Endothelial cell of umbilical vein (primary cell): ENCODE measurements around the gene CHD9NB. TPM values are rescaled to one million over a fixed set of nuclear protein-coding genes. Genes with fewer than 3 reads are reported as not detected.
A peak's percentile ranks its signal among the peaks of the same experiment; 100 is the strongest.

Source experiments
- BruUV-seq: library from RNA; stranded (reverse); fragments of 400-500 nt; replicated peaks from 2 replicates; lab custom pipeline; 2021; lab: Mats Ljungman, UMichigan
- CTCF ChIA-PET: fragments of 300-600, 350-600 bp; sonication (Branson Sonifier 250); formaldehyde crosslinking; loops from one replicate; lab custom pipeline; 2021; ENCODE audit warnings: antibody characterized with exemption, inconsistent platforms; lab: Charles Lee
- POLR2A ChIA-PET: fragments of 300-600, 350-600 bp; sonication (Branson Sonifier 250); formaldehyde crosslinking; loops from one replicate; lab custom pipeline; 2021; ENCODE audit warnings: antibody characterized with exemption, inconsistent platforms; lab: Charles Lee
- DNase-seq: peaks from one replicate; pipeline ENCODE4 v3.0.0-alpha.2; 2011; ENCODE audit warnings: low read depth, low spot score
- FAIRE-seq: peaks from 2 replicates; lab custom pipeline; 2011; peaks lifted over from hg19 to GRCh38; lab: Jason Lieb, UNC
- H2AFZ ChIP-seq: 2 replicates; pipeline ENCODE4 v1.6.0; 2012; ENCODE audit warnings: low read depth, low read length, control low read depth, inconsistent platforms
- H3K27ac ChIP-seq: 2 replicates; pipeline ENCODE4 v1.5.1; 2011; ENCODE audit warnings: low read depth, mild to moderate bottlenecking, control low read depth, low read length, moderate library complexity; ENCODE audit not compliant: insufficient read depth
- H3K27me3 ChIP-seq, 2 experiments: 2 replicates each; pipeline versions ENCODE4 v1.6.0 to v1.6.1; 2011; ENCODE audit warnings: low read length in 2 of 2, mixed read lengths in 1 of 2; ENCODE audit not compliant: control insufficient read depth in 2 of 2, insufficient read depth in 2 of 2
- H3K36me3 ChIP-seq, 2 experiments: 2 replicates in 1 of 2; 3 replicates in 1 of 2; pipeline ENCODE4 v1.5.1; 2011; ENCODE audit warnings: low read length in 2 of 2, mild to moderate bottlenecking in 1 of 2, moderate library complexity in 1 of 2; ENCODE audit not compliant: control insufficient read depth in 2 of 2, insufficient read depth in 2 of 2; ENCODE audit errors: extremely low read depth in 1 of 2
- H3K4me1 ChIP-seq: 3 replicates; pipeline ENCODE4 v1.5.1; 2011; ENCODE audit warnings: mild to moderate bottlenecking, low read length; ENCODE audit not compliant: control insufficient read depth, insufficient read depth; ENCODE audit errors: extremely low read depth
- H3K4me2 ChIP-seq: 2 replicates; pipeline ENCODE4 v1.6.1; 2011; ENCODE audit warnings: low read length, control low read depth, mixed read lengths; ENCODE audit not compliant: insufficient read depth
- H3K4me3 ChIP-seq, 3 experiments: fragments of 200-600 bp in 1 of 3; sonication (generic), shearing (Covaris generic) in 1 of 3; replicated peaks in 1 of 3; 2 replicates each; pipeline ENCODE4 v1.5.1; 2011 to 2016; ENCODE audit warnings: control low read depth in 3 of 3, low read length in 3 of 3, mild to moderate bottlenecking in 2 of 3, inconsistent platforms in 1 of 3, low read depth in 1 of 3, moderate library complexity in 1 of 3; ENCODE audit not compliant: insufficient read depth in 1 of 3
- H3K79me2 ChIP-seq: 2 replicates; pipeline ENCODE4 v1.6.0; 2012; ENCODE audit warnings: low read length, inconsistent platforms; ENCODE audit not compliant: control insufficient read depth, insufficient read depth
- H3K9ac ChIP-seq: replicated peaks from 2 replicates; pipeline ENCODE3; 2011; ENCODE audit warnings: low read length, control low read depth; ENCODE audit not compliant: insufficient read depth; ENCODE audit errors: extremely low read depth
- H3K9me1 ChIP-seq: replicated peaks from 3 replicates; pipeline ENCODE4 v1.6.0; 2011; ENCODE audit warnings: mild to moderate bottlenecking, low read length; ENCODE audit not compliant: control insufficient read depth, insufficient read depth; ENCODE audit errors: extremely low read depth
- H3K9me3 ChIP-seq: replicated peaks from 2 replicates; pipeline ENCODE4 v1.5.1; 2012; ENCODE audit warnings: low read length, inconsistent platforms; ENCODE audit not compliant: control insufficient read depth, insufficient read depth
- H4K20me1 ChIP-seq: replicated peaks from 2 replicates; pipeline ENCODE3; 2011; ENCODE audit warnings: mild to moderate bottlenecking, low read length; ENCODE audit not compliant: control insufficient read depth, insufficient read depth; ENCODE audit errors: extremely low read depth
- CTCF ChIP-seq, 2 donors: IDR thresholded peaks; 1 replicate in 1 of 2; 2 replicates in 1 of 2; pipeline ENCODE4 v1.5.1; 2011; ENCODE audit warnings: low read length in 2 of 2, mild to moderate bottlenecking in 2 of 2, moderate library complexity in 2 of 2, control low read depth in 1 of 2, inconsistent platforms in 1 of 2, low read depth in 1 of 2; ENCODE audit not compliant: insufficient read depth in 1 of 2; ENCODE audit errors: extremely low read depth in 1 of 2
- EZH2 ChIP-seq: IDR thresholded peaks from 2 replicates; pipeline ENCODE4 v1.6.1; 2012; ENCODE audit warnings: borderline replicate concordance, low read depth, mild to moderate bottlenecking, moderate library complexity, low read length, inconsistent platforms; ENCODE audit not compliant: severe bottlenecking
- FOS ChIP-seq: IDR thresholded peaks from 2 replicates; pipeline ENCODE4 v1.6.1; 2011; ENCODE audit warnings: mild to moderate bottlenecking, low read length, moderate library complexity, borderline replicate concordance; ENCODE audit not compliant: insufficient read depth
- GATA2 ChIP-seq: IDR thresholded peaks from 2 replicates; pipeline ENCODE4 v1.7.0; 2011; ENCODE audit warnings: low read depth, mild to moderate bottlenecking, moderate library complexity, mixed read lengths, low read length; ENCODE audit not compliant: insufficient read length, insufficient read depth
- JUN ChIP-seq: IDR thresholded peaks from 2 replicates; pipeline ENCODE4 v1.6.1; 2011; ENCODE audit warnings: borderline replicate concordance, low read depth; ENCODE audit not compliant: insufficient read length, insufficient read depth
- MAX ChIP-seq: IDR thresholded peaks from 2 replicates; pipeline ENCODE4 v1.6.1; 2011; ENCODE audit not compliant: insufficient read depth, insufficient read length
- MYC ChIP-seq: IDR thresholded peaks from one replicate; pipeline ENCODE4 v1.6.1; 2011; ENCODE audit warnings: mild to moderate bottlenecking, low read depth, low read length
- POLR2A ChIP-seq: IDR thresholded peaks from 2 replicates; pipeline ENCODE4 v1.6.1; 2012; ENCODE audit warnings: low read depth, mild to moderate bottlenecking, control low read depth, low read length
- POLR2AphosphoS5 ChIP-seq: IDR thresholded peaks from 2 replicates; pipeline ENCODE4 v1.6.1; 2012; ENCODE audit warnings: low read depth, mild to moderate bottlenecking, control low read depth, low read length, moderate library complexity; ENCODE audit not compliant: insufficient read depth
- dilution Hi-C: fragments of 300-500 bp; cut with MboI; formaldehyde crosslinking; loops from one replicate; pipeline ENCODE4 v1.15.0; 2019; ENCODE audit warnings: low sequenced_read_pairs; ENCODE audit not compliant: extremely low pct_ligation_motif_present
- intact Hi-C: fragments of 100-400 bp; cut with micrococcal nuclease; formaldehyde crosslinking; loops from one replicate; pipeline ENCODE4 v1.10.0; 2022
- polyA plus RNA-seq, 4 experiments: library from polyadenylated mRNA; depleted of rRNA in 3 of 4; stranded (reverse) in 3 of 4; unstranded in 1 of 4; fragments of >200 nt; gene quantifications; 2 replicates each; pipeline versions ENCODE4 v1.2.1 to v1.2.3, GENCODE V29; 2011 to 2012; ENCODE audit warnings: missing spikeins in 1 of 4
- total RNA-seq: library from RNA; stranded (reverse); gene quantifications from 2 replicates; pipeline ENCODE4 v1.2.3, GENCODE V29; 2021

The CHD9NB gene
- total and polyA plus RNA-seq, 2 donors (not counting 3 experiments of a cell fraction or from before 2014, with no cell fraction given), result 0.44 to 0.66 TPM

DNA sequence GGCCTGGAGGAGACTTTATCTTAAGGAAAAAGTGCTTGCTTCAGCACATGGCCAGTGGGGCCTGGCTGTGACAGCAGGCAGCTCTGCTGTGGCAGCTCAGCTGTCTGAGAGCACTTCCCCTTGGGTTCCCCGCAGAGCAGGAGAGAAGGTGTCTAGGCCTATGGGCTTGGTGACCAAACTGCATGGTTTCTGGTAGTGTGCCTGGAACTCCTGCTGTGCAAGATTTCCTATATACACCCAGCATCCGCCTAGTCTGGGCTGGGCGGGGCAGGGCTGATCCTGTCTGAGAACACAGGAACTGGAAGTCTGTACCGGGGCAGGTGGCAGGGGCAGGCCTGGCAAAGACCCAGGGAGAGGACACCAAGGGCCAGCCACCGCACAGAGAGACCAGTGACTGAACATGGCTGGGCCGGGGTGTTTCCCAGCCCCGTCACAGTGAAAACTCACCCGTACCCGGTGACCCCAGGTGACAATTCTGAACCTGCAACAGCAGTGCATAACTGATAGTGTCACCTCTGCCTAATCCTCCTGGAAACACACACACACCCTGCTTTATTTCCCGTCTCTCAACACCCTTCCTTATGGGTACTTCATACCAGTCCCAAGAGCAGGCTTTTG lies 41.4 kb upstream of the CHD9NB start:
- TF ChIP-seq FOS (no peak), POLR2AphosphoS5 (peak; percentile 46), POLR2A (peak; percentile 27)
- Histone ChIP-seq H4K20me1 (no peaks in the 10 kb centered on the region), H3K27me3 (no peaks in the 10 kb centered on the region), H3K79me2 (peaks cover 2% of the 10 kb centered on the region), H3K27ac (peak overlapping the region; percentile 51), H2AFZ (peak overlapping the region; percentile 24), H3K36me3 (no peaks in the 10 kb centered on the region), H3K4me1 (peaks cover 64% of the 10 kb centered on the region), H3K4me2 (no peak overlapping the region), H3K4me3 (no peak overlapping the region), H3K9me3 (no peaks in the 10 kb centered on the region), H3K9me1 (no peaks in the 10 kb centered on the region), H3K9ac (peak overlapping the region; percentile 1)
- CTCF ChIA-PET, result interaction anchor here (0.9 to 1.5 kb wide), 2 partner anchors 10 to 27 kb away, joined by 4 read pairs; no protein-coding TSS in a partner anchor
- FAIRE-seq (peak; percentile 77), DNase-seq (peak; percentile 72)
- POLR2A ChIA-PET, result no interaction called here
- BruUV-seq, result no TSS peak
- dilution Hi-C loops (no loop called here), intact Hi-C loops (loop anchor here (5.0 kb wide), 1 partner anchor 423 kb away; no protein-coding TSS in a partner anchor)

GRCh38 chr16:53093162-53093744 lies 40.6 kb upstream of the CHD9NB start:
- CTCF ChIA-PET, result interaction anchor here (0.9 to 1.5 kb wide), 3 partner anchors 10 to 114 kb away, joined by 3 to 4 read pairs (median 4); no protein-coding TSS in a partner anchor
- TF ChIP-seq MYC (no peak), MAX (no peak), GATA2 (no peak), JUN (no peak), CTCF (IDR thresholded peaks at IDR 0.05; ENCODE audit: extremely low read depth in 1 of 2, insufficient read depth in 1 of 2, low read depth in 1 of 2, low read length in 2 of 2) (no peak), FOS (no peak), POLR2A (no peak), EZH2 (no peak), POLR2AphosphoS5 (no peak)
- POLR2A ChIA-PET, result interaction anchor here (0.6 kb wide), 1 partner anchor 21 kb away, joined by 7 read pairs; no protein-coding TSS in a partner anchor

More at GRCh38 chr16:53093162-53093744, 40.6 kb upstream of the CHD9NB start:
- no TSS peak for BruUV-seq
- FAIRE-seq (no peak), DNase-seq (no peak)
- intact Hi-C loops, result loop anchor here (1.0 to 5.0 kb wide), 2 partner anchors 36 to 424 kb away; no protein-coding TSS in a partner anchor
- Histone ChIP-seq H3K79me2 (peaks cover 2% of the 10 kb centered on the region), H3K9me1 (no peaks in the 10 kb centered on the region), H4K20me1 (no peaks in the 10 kb centered on the region), H2AFZ (no peak overlapping the region), H3K9me3 (no peaks in the 10 kb centered on the region), H3K27ac (peak overlapping the region; percentile 51), H3K27me3 (no peaks in the 10 kb centered on the region), H3K4me2 (no peak overlapping the region), H3K36me3 (no peaks in the 10 kb centered on the region), H3K4me3 (no peak overlapping the region), H3K9ac (no peak overlapping the region), H3K4me1 (peaks cover 55% of the 10 kb centered on the region)
- dilution Hi-C loops, result no loop called here
